Right lung (tissue), 5 donors: ENCODE results near the gene KLHL36. TPM values are rescaled to one million over a fixed set of nuclear protein-coding genes. Genes with fewer than 3 reads are reported as not detected.
"Not testable (repeated sequence)": the region's sequence is repeated elsewhere in the genome, so short reads cannot be mapped to it uniquely, and the experiment has no call there.

Experiments
- DNase-seq, 2 donors: peaks; one replicate each; pipeline ENCODE4 v3.0.0-alpha.2; 2013
- polyA plus RNA-seq, 5 donors: library from polyadenylated mRNA; unstranded; fragments of 120-200 nt; gene quantifications; one replicate each; pipeline versions ENCODE4 v1.2.1 to v1.2.3, GENCODE V29; 2013; ENCODE audit warnings: inconsistent platforms in 1 of 5, low replicate concordance in 1 of 5; ENCODE audit not compliant: insufficient read length in 5 of 5, insufficient read depth in 1 of 5

The KLHL36 gene
- polyA plus RNA-seq, 5 donors, result 18.6 to 28.3 (median 24.9) TPM

GRCh38 chr16:84690088-84690819, 41.9 kb downstream of the KLHL36 start:
- DNase-seq, result no peak

GRCh38 chr16:84692451-84693214, 44.3 kb downstream of the KLHL36 start:
- no peak for DNase-seq

DNA sequence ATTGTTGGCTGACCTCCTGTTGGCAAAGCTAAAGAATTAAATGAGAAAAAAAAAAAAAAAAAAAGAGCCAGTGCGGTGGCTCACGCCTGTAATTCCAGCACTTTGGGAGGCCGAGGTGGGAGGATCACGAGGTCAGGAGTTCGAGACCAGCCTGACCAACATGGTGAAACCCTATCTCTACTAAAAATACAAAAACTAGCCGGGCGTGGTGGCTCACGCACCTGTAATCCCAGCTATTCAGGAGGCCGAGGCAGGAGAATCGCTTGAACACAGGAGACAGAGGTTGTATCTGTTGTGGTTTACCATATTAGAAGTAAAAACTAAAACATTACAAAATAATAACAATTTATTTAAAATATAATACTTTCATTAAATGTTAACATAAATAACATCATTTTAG, 45.6 kb downstream of the KLHL36 start:
- DNase-seq, result not testable (repeated sequence)

GRCh38 chr16:84694980-84695379, 46.7 kb downstream of the KLHL36 start:
- DNase-seq, result no peak

DNA sequence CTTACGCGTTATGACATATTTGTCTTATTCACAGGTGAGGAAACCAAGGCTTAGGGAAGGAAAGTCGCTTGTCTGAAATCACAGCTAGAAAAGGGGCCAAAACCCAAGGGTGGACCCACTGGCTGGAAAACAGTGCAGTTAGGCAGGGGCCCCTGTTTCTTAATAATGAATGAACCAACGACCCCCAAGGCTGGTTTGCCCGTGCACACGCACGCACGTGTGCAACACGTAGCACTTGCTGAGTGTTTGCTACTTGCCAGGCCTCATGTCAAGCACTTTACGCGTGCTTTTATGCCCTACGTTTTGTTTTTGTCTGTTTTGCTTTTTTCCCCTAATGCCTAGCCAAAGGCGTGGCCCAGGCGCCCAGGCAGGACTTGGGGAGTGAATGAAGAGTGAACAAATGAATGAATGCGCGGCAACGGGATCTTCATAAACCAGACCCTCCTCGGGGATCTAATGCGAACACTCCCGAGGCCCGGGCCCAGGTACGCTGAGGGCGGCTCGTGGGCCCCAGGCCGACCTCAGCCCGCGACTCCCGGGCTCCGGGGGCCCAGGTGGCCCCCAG, 50.9 kb downstream of the KLHL36 start:
- DNase-seq, result no peak

DNA sequence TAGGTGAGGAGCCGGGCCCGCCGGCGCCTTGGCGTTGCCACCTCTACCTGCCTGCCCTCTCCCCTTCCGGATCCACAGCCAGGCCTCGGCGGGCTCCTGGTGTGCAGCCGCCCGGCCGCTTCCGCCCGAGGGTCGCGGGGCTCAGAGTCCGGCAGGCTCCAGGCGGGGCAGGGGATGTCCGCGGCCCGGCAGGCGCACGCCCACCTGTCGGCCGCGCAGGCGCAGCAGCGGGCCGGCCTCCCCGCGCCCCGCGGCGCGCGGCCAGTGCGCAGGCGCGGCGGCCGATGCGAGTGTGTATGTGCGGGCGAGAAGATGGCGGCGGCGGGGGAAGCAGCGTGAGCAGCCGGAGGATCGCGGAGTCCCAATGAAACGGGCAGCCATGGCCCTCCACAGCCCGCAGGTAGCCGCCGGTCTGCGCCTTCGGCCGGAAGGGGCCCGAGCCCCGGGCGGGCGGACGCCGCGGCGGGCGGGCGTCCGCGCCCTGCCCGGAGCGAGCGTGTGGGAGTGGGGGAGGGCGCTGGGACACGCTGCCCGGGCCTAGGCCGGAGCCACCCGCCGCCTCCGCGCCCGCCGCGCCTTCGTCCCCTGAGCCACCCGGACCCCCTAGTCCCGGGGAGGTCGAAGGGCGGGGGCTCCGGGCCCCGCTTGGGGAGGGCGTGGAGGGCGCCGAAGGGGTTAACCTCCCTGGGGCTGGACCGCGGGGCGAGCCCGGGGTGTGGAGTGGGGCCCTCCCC, 51.6 kb downstream of the KLHL36 start, which contains the start of gene USP10:
Gene USP10, plus strand, starts transcription at position 289 of the 734 bp plus-strand sequence. Its CDS starts 91 bp downstream, at position 380.
- DNase-seq, result peak; percentile 67 to 80

DNA sequence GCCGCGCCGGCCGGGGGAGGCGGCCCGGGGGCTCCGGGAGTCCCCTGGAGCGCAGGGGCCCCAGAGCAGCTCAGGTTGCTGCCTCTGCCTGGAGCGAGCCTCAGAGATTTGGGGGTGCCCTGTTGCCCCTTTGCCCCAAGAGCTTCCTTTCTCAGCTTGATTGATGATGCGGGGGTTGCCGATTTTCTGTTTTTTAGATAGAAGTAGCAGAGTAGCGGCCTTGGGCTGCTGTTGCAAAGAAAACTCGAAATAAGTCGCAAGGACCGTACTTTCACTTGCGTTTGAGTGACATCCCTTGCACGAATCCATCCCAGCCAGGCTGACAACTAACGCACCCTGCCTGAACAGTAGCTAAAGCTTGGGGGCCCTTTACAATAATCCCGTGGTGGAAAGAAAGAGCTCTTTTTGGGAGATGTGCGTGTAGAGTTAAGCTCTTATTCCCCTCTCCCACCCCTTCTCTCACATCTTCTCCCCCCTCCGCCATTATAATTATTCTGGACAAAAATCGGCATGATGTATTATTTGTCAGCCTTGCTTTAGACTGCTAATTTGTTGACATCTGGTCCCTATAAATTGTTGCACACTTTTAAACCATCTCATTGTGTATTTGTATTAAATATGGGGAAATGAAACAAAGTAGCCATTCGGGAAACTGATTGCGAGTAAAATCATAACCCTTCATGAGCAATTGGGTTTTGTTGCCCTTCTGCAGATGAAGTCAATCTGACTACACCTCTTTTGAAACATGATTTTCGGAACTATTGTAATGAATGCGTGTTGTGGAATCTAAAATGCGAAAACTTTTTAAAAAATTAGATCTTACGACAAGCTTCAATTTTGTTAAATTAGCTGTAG, 52.4 kb downstream of the KLHL36 start:
- DNase-seq, result no peak

GRCh38 chr16:84703681-84704080, 55.4 kb downstream of the KLHL36 start:
- DNase-seq, result no peak

GRCh38 chr16:84704253-84704652, 55.9 kb downstream of the KLHL36 start:
- no peak for DNase-seq

GRCh38 chr16:84706856-84707255, 58.5 kb downstream of the KLHL36 start:
- DNase-seq, result no peak

DNA sequence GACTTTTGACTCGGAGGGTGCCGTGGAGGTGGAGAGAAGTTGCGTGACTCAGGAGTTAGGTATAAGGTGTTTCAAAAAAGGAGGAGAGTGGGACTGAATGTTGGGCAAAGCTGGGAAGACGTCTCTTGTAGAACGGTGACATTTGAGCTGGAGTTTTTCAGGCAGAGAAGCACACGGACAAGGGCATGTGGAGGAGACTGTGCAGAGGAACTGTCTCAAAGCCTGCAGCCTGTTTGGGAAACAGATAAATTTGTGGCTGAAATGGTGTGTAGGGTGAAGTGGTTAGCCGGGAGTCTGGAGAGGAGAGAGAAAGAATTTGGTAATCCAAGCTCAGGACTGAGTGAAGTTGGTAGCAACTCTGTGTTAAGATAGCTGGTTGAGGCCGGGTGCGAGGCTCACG, 61.3 kb downstream of the KLHL36 start:
- no peak for DNase-seq

DNA sequence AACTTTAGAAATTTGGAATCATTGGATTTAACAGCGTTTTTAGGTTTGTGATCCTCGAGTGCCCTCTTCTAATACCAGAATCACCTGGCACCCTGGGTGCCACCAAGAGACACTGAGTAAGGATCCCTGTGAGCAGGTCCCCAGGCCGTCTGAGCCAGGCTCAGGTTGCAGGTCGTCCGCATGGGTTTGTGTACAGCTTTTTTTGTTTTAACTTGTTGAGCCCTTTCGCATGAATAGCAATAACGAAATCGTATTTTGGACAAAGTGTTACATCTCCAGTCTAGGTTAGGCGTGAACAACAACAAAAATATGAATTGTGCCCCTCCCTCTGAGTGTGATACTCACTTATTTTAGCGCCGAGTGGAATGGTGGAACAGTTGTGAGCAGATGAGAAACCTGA, 62.4 kb downstream of the KLHL36 start:
- DNase-seq, result no peak

Other genes starting within 250 kb of the KLHL36 start
- gene MEAK7, start 143.9 kb upstream of the KLHL36 start, polyA plus RNA-seq, result 10 to 100 TPM; 17.2 to 22.5 (median 18.2) TPM
- gene COTL1, start 30.4 kb upstream of the KLHL36 start, polyA plus RNA-seq, result 100 to 1,000 TPM in 4 of 5 donors, 10 to 100 TPM in 1; 97.5 to 155 (median 115) TPM
- 10 to 100 TPM; 70.2 to 92.2 (median 88.6) TPM for gene USP10, start 51.5 kb downstream of the KLHL36 start, polyA plus RNA-seq
- gene CRISPLD2, start 171.5 kb downstream of the KLHL36 start, polyA plus RNA-seq, result 10 to 100 TPM; 12.0 to 33.8 (median 20.6) TPM